Activated T-helper 1 cell treated with Interleukin-2 at 50 U/mL for 16 hours (primary cell): Measurements from ENCODE around the gene FOXD2.

ENCODE experiments used
- DNase-seq: peaks from one replicate; pipeline ENCODE4 v3.0.0-alpha.2; 2020; ENCODE audit warnings: low read depth

Gene FOXD2

DNA sequence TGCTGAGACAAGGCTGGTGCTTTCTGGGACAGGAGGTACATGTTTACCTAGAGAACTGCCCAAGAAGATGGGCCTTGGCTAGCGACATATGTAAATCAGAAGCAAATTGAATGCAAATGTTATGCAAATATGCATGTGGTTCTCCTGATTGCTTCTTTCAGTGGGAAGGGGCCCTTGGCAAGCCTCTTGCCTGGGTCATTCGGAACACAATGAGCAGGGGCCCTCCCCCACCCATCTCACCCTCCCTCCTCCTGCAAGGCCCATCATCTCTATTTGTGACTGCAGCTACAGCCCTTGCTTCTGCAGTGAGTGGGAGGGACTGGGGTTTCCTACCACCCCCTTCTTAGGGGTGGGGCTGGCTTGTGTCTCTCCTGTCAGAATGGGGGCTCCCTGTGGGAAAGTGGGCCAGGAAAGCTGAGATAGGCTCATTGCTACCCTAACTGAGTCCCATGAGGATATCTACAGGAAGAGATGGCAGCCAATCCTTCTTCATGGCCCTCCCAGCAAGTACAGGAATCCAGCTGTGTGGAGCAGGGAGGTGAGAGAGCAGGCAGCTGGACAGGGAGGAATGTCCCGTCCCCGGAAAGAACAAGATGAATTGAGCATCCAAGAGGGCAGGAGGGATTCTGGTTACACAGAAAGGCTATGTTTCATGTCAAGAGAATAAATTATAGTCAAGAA, 31.0 kb downstream of the FOXD2 start:
- no peak for DNase-seq

DNA sequence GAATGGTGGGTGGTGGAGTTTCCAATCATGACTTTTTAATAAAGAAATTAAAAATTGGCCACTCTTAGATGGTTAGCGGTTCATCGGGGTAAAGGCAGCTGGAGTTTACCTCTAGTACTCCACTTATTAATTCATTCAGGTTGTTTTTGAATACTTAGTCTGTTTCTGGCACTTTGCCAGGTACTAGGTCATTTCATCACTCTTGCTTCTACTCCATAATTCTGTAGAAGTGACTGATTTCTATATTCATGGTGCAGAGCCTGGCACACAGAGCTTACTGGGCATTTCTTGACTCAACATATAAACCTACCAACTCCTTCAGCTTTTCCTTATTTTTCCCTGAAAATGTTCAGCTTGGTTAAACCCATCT, 31.5 kb downstream of the FOXD2 start:
- no peak for DNase-seq

DNA sequence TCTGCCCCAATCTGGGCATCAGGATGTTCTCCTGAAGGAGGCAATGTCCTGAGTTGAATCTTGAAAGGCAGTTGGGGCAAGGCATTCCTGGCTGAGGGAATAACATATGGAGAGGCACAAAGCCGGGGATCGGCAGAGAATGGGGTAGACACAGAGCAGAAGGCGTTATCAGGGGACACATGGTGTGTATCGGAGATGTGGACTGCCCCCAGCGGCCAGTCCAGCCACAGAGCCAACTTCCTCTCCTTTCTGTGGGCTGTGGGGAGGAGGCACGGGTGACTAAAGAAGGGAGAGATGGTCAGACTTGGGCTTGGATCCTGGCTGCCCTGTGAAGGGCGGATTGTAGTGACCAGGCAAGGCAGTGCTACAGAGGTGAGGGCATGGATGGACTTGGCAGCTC, 32.1 kb downstream of the FOXD2 start:
- DNase-seq = no peak

DNA sequence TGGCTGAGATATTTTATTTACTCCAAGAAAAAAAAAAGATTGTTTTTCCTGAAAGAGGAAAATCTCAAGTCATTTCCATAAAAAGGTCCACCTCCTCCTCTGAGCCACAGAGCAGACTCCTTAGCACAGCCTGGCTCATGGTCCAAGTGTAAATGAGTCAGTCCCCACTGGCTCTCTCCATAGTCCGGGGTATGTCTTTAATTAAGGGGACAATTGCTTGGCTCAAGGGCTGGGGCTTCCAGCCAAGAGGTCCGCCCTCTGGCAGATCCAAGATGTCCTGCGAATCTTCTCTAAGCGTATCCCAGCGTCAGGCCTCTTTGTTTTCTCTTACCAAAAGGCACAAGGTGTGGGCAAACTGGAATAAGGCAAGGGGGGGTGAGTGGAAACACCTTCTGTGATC, 33.3 kb downstream of the FOXD2 start:
- no peak for DNase-seq

DNA sequence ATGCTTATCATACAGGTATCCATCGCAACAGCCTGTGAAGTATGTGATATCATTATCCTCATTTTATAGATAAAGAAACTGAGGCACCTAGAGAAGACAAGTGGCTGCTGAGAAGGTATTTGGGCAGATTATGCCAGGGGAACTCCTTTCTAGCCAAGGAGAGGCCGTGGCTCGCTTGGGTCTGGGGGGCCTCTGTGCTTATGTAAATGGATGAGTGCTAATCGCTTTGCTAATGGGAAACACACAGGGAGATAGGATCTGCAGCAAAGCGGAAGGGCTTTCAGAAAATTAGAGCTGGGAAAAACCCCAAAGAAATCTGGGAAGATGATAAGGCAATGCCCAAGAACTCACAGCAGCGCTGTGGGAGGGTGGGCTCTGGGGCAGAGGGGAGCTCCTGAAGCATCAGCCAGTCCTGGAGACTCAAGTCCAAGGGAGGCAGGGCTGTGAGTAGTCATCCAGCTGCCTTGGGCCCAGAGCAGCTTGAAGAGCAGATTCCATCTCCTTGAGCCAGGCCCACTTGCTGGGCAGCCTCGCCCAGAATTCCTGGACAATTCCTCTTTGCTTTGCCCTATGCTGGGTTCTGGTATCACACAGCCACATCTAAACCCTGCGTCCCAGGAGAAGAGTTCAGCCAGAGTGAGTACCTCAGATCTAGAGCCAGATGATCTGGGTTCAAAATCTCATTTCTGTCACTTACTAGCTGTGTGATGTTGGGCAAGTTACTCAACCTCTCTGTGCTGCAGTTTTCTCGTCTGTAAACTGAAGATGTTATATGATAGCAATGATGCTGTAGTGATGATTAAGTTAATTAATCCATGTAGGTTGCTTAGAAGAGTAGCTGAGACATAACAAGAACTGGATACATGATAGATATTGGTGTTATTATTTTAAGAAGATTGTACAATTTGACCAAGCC, 36.7 kb downstream of the FOXD2 start:
- DNase-seq = no peak

DNA sequence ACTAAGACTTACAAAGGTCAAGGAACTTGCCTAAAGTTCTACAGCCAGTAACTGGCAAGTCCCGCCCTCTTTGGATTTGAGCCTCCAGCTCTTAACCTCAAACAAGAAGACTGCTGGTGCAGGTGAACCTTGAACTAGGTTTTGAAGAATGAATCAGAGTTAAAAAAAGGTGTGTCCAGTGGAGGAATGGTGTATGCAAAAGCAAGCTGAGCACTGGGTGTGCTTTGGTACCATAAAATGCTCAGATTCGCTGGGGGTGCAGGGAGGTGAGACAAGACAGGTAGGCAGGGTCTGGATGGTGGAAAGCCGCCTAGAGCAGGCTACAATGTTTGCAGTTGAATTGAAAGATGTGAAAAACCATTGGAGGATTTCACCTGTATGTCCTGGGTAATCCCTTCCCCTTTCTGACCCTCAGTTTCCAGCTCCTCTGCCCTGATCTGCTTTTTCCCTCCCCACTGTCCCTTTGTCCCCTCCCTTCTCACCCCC, 39.8 kb downstream of the FOXD2 start:
- DNase-seq = no peak

DNA sequence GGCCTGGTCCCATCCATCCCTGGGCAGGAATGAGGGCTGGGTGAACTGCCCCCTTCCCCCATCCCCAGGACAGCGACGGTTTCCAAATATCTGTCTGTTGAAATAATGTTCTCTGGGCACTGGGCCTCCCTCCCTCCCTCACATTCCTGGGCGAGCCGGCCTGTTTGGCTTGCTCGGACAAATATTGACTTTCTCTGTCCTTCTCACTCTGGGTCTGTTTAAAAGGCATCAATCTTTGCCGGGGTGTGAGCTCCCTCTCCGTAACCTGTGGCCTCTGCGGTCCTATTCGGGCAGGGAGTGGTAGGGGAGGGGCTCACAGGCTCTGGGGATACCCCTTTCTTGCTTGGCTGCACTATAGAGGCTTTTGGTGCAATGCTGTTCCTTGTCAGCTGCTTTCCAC, 40.2 kb downstream of the FOXD2 start:
- DNase-seq = no peak

DNA sequence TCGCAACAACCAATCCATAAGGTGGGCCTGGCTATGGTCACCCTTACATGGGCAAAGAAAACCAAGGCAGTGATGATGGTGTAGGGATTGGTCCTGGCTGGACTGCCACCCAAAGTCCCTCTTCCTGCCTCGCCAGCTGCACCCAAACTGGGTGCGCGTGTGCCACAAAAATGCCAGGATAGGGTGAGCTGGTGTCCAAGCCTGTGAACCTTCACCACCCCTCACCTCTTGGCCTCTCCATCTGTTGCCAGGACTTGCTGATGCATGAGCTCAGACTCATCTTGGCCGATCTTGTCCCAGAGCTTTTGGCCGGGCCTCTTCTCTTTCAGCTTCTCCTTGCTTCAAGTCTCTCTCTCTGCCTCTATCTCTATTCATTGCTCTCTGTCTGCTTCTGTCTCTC, 41.8 kb downstream of the FOXD2 start:
- DNase-seq = no peak

DNA sequence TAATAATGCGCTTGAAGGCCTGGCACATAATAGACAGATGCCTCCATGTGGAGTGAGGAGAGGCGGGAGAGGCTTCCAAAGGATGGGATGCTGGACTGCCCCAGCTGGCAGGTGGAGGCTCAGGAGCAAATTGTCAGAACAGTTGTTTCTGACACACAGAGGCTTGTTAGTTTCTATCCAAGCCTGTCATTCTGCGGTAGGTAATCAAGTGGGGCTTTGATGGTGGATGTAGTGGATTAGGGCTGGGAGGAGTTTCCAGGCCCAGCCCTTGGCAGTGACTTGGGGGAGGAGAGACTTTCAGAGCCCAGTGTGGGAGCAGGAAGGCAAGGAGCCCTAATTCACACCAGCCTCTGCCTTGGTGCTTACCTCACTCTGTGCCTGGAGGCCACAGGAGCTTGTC, 44.1 kb downstream of the FOXD2 start:
- no peak for DNase-seq

DNA sequence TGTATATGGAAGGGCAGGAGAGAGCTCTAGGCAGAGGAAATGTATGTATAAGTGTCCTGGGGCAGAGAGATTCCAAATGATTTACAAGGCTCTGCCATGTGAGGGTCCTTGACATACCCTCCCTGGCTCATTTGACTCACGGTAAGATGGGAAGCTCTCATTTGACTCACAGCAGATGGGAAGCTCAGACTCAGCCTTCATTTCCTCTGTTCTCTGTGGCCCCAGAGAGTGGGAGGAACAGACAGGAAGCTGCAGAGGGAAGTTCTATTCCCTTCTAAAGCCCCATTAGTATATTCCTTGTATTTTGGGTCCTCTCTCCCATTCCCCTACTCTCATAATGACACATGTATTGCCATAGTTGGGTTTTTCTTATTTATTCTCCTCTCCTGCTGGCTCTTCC, 44.9 kb downstream of the FOXD2 start:
- DNase-seq = no peak

DNA sequence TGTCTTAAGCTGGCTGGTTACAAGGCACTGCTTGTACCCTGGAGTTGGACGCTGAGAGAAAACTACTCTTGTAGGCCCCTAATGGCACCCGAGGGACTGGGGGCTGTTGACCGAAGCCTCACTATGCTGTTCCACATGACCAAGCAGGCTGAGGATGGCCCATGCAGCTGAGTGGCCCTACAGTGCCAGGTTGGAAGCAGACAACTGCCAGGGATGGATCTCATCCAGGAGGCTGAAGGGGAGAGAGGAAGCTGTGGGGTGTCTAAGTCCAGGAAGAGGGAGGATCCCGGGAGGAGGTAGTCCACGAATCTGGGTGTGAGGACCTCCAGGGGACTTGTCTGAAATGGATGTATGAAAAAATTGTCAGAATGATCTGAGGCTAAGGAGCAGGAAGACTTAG, 45.8 kb downstream of the FOXD2 start:
- DNase-seq = no peak

DNA sequence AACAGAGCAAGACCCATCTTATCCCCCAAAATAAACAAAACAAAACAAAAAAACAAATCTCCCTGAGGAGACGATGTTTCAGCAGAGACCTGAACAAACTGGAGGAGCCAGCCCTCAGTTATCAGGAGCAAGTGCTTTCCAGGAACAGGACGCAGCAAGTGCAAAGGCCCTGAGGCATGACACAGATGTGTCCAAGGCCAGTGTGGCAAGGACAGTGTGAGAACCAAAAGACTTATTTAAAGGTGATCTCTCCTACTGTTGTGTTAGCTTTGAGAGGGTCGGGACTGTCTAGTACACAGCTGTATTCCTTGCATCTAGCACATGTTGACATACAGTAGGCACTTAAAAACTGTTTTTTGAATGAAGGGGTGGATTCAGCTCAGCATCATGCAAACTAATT, 48.0 kb downstream of the FOXD2 start:
- no peak for DNase-seq

DNA sequence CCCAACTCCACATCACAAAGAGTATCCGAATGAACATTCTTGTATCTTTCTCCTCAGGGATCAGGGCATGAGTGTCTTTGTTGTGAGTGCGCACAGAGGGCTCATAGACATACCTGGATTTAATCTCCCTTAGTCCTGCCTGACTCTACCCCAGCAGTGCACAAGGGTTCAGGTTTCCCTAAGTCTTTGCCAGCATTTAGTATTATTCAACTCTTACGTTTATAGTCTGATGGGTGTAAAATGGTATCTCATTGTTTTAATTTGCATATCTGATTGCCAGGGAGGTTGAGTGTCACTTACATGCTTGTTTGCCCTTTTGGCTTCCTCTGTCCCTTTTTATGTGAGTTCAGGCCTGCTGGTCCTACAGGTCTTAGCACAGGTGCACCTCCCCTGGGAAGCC, 49.5 kb downstream of the FOXD2 start:
- no peak for DNase-seq

DNA sequence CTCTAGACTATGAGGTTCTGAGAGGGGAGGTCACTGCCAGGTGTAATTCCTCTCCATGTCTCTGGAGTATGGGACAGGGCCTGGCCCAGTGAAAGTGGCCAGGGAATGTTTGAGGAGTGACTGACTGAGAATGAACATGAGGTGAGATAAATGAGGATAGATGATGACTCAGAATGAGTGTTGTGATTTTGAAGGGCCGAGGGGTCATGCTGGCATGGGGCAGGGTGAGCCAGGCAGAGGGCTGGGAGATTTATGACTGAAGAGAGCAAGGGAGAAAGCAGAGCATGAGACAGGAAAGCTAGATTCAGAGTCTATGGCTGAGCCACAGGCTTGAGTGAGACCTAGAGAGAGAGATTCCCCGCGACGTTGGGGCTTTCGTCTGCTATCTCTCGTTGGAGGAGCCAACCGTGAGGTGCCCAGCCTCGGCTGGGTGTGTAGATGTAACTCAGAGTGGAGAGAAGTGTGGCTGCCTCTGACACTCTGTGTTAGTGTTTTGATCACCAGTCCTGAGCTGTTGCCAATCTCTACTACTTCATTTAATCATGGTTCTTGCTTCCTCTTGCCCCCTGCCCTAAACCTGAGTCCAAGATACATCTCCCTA, 50.1 kb downstream of the FOXD2 start:
- DNase-seq = no peak
